Calu3 (cell line): ENCODE data around the gene RNF227. TPM values are rescaled to one million over a fixed set of nuclear protein-coding genes. Genes with fewer than 3 reads are reported as not detected.
"Not testable (repeated sequence)": the region's sequence is repeated elsewhere in the genome, so short reads cannot be mapped to it uniquely, and the experiment has no call there.

ENCODE experiments used
- BruUV-seq: library from RNA; stranded (reverse); fragments of 400-500 nt; replicated peaks from 2 replicates; lab custom pipeline; 2021; lab: Mats Ljungman, UMichigan
- CTCF ChIA-PET: fragments of 300-600 bp; sonication (Branson Sonifier 250); formaldehyde crosslinking; loops from one replicate; lab custom pipeline; 2022; ENCODE audit warnings: antibody characterized with exemption; lab: Charles Lee
- DNase-seq: peaks from one replicate; pipeline ENCODE4 v3.0.0; 2022
- H3K27ac Mint-ChIP-seq: one replicate; pipeline ENCODE4 v1.8.0; 2022; ENCODE audit warnings: mixed read lengths; ENCODE audit not compliant: unreplicated experiment
- H3K27me3 Mint-ChIP-seq: one replicate; pipeline ENCODE4 v1.8.0; 2022; ENCODE audit warnings: mixed read lengths; ENCODE audit not compliant: unreplicated experiment
- H3K36me3 Mint-ChIP-seq: one replicate; pipeline ENCODE4 v1.8.0; 2022; ENCODE audit warnings: mild to moderate bottlenecking, moderate library complexity, mixed read lengths; ENCODE audit not compliant: insufficient read depth, unreplicated experiment
- H3K4me1 Mint-ChIP-seq: one replicate; pipeline ENCODE4 v1.8.0; 2022; ENCODE audit warnings: mild to moderate bottlenecking, low read depth, mixed read lengths; ENCODE audit not compliant: unreplicated experiment
- H3K4me3 Mint-ChIP-seq: one replicate; pipeline ENCODE4 v1.8.0; 2022; ENCODE audit warnings: mild to moderate bottlenecking, low read depth, moderate library complexity, mixed read lengths; ENCODE audit not compliant: unreplicated experiment
- H3K9me3 Mint-ChIP-seq: one replicate; pipeline ENCODE4 v1.8.0; 2022; ENCODE audit warnings: low read depth, mixed read lengths; ENCODE audit not compliant: unreplicated experiment
- CTCF ChIP-seq: fragments of 200-600 bp; IDR thresholded peaks from one replicate; pipeline ENCODE4 v1.8.0; 2022; ENCODE audit warnings: antibody characterized with exemption; ENCODE audit not compliant: unreplicated experiment
- intact Hi-C: fragments of 100-400 bp; cut with micrococcal nuclease; formaldehyde crosslinking; loops from one replicate; pipeline ENCODE4 v1.10.0; 2022; ENCODE audit not compliant: unreplicated experiment
- total RNA-seq: library from RNA; stranded (reverse); gene quantifications from 2 replicates; pipeline ENCODE4 v1.2.3, GENCODE V29; 2022

RNF227 gene
- total RNA-seq, 1 experiment from 2014 or later, result 2.0 TPM

- Mint-ChIP-seq H3K9me3 (no peaks in the 10 kb centered on the region), H3K27ac (no peak overlapping the region), H3K36me3 (no peaks in the 10 kb centered on the region), H3K27me3 (no peaks in the 10 kb centered on the region), H3K4me1 (no peaks in the 10 kb centered on the region), H3K4me3 (no peak overlapping the region)
- no peak for TF ChIP-seq CTCF
- CTCF ChIA-PET, result no interaction called here
- DNase-seq, result no peak
- BruUV-seq, result no TSS peak
- intact Hi-C loops, result no loop called here
Measured at GRCh38 chr17:7875804-7876370, 40.2 kb downstream of the RNF227 start.

- CTCF ChIA-PET, result no interaction called here
Measured at GRCh38 chr17:7873051-7873450, 43.0 kb downstream of the RNF227 start.

GRCh38 chr17:7867881-7868329 is 48.2 kb downstream of the RNF227 start:
- Mint-ChIP-seq H3K36me3 (peaks cover 4% of the 10 kb centered on the region), H3K4me3 (no peak overlapping the region), H3K9me3 (no peaks in the 10 kb centered on the region), H3K27me3 (no peaks in the 10 kb centered on the region), H3K27ac (no peak overlapping the region), H3K4me1 (peaks cover 2% of the 10 kb centered on the region)
- DNase-seq, result no peak
- CTCF ChIA-PET, result no interaction called here
- BruUV-seq, result no TSS peak
- no peak for TF ChIP-seq CTCF
- intact Hi-C loops, result no loop called here

More at GRCh38 chr17:7873051-7873450, 43.0 kb downstream of the RNF227 start:
- Mint-ChIP-seq H3K27ac (no peak overlapping the region), H3K9me3 (no peaks in the 10 kb centered on the region), H3K4me3 (no peak overlapping the region), H3K4me1 (no peaks in the 10 kb centered on the region), H3K36me3 (no peaks in the 10 kb centered on the region), H3K27me3 (no peaks in the 10 kb centered on the region)
- BruUV-seq, result no TSS peak
- TF ChIP-seq CTCF, result no peak
- DNase-seq, result no peak
- intact Hi-C loops, result no loop called here

- no peaks in the 10 kb centered on the region for H3K27me3 Mint-ChIP-seq
- no peak for DNase-seq
Measured at GRCh38 chr17:7864995-7865650, 51.0 kb downstream of the RNF227 start.

GRCh38 chr17:7864384-7864783 is 51.7 kb downstream of the RNF227 start:
- not testable (repeated sequence) for H3K4me3 Mint-ChIP-seq, DNase-seq, H3K27ac Mint-ChIP-seq, H3K9me3 Mint-ChIP-seq, H3K27me3 Mint-ChIP-seq, H3K4me1 Mint-ChIP-seq, BruUV-seq, H3K36me3 Mint-ChIP-seq
- intact Hi-C loops, result loop anchor here (5.0 kb wide), 1 partner anchor 33 kb away; no protein-coding TSS in a partner anchor
- CTCF ChIA-PET, result interaction anchor here (0.6 kb wide), 1 partner anchor 1811 kb away, joined by 4 read pairs; no protein-coding TSS in a partner anchor

More at GRCh38 chr17:7864995-7865650, 51.0 kb downstream of the RNF227 start:
- peaks cover 9% of the 10 kb centered on the region for H3K4me1 Mint-ChIP-seq
- no TSS peak for BruUV-seq
- no peaks in the 10 kb centered on the region for H3K9me3 Mint-ChIP-seq
- intact Hi-C loops, result loop anchor here (5.0 kb wide), 1 partner anchor 32 kb away; no protein-coding TSS in a partner anchor
- H3K4me3 Mint-ChIP-seq, result no peak overlapping the region
- peaks cover 4% of the 10 kb centered on the region for H3K36me3 Mint-ChIP-seq
- no peak for TF ChIP-seq CTCF
- H3K27ac Mint-ChIP-seq, result no peak overlapping the region
- CTCF ChIA-PET, result no interaction called here
